Naive thymus-derived CD4-positive, alpha-beta T cell (primary cell): Measurements from ENCODE around the gene LHX5. TPM values are rescaled to one million over a fixed set of nuclear protein-coding genes. Genes with fewer than 3 reads are reported as not detected.

Experiments
- ATAC-seq: fragments of 150-1000 bp; cut with Tn5 transposase; 2 replicates; pipeline ENCODE4 v1.10.0; 2021; ENCODE audit warnings: mild to moderate bottlenecking, moderate library complexity
- CTCF ChIA-PET: fragments of 350-600 bp; sonication (Branson Sonifier 250); formaldehyde crosslinking; loops from one replicate; lab custom pipeline; 2021; ENCODE audit warnings: antibody characterized with exemption; lab: Charles Lee
- POLR2A ChIA-PET: fragments of 350-600 bp; sonication (Branson Sonifier 250); formaldehyde crosslinking; loops from one replicate; lab custom pipeline; 2021; ENCODE audit warnings: antibody characterized with exemption, inconsistent platforms; lab: Charles Lee
- DNase-seq, 9 donors: peaks; one replicate each; pipeline versions ENCODE4 v3.0.0 to v3.0.0-alpha.2; 2020 to 2022; ENCODE audit warnings: mixed read lengths in 1 of 9
- H3K27ac ChIP-seq: one replicate; pipeline ENCODE4 v1.7.0; 2013; ENCODE audit warnings: mild to moderate bottlenecking, low read depth, low read length, moderate library complexity
- H3K27me3 ChIP-seq, 2 donors: one replicate each; pipeline ENCODE4 v1.7.0; 2013; ENCODE audit warnings: low read length in 2 of 2, mild to moderate bottlenecking in 2 of 2, moderate library complexity in 2 of 2; ENCODE audit not compliant: control insufficient read depth in 2 of 2, insufficient read depth in 2 of 2
- H3K36me3 ChIP-seq, 3 experiments: 1 replicate in 2 of 3; 2 replicates in 1 of 3; pipeline ENCODE4 v1.7.0; 2013; ENCODE audit warnings: low read length in 3 of 3, mild to moderate bottlenecking in 3 of 3, moderate library complexity in 1 of 3; ENCODE audit not compliant: insufficient read depth in 3 of 3, control insufficient read depth in 2 of 3
- H3K4me1 ChIP-seq, 2 donors: one replicate each; pipeline ENCODE4 v1.7.0; 2013; ENCODE audit warnings: low read length in 2 of 2, mild to moderate bottlenecking in 2 of 2, moderate library complexity in 1 of 2; ENCODE audit not compliant: control insufficient read depth in 2 of 2, insufficient read depth in 2 of 2
- H3K4me3 ChIP-seq: 2 replicates; pipeline ENCODE4 v1.7.0; 2013; ENCODE audit warnings: mild to moderate bottlenecking, low read length
- H3K9me3 ChIP-seq, 3 experiments: 1 replicate in 2 of 3; 2 replicates in 1 of 3; pipeline ENCODE4 v1.7.0; 2013; ENCODE audit warnings: low read length in 3 of 3; ENCODE audit not compliant: control insufficient read depth in 2 of 3
- H3K27ac Mint-ChIP-seq, 9 donors: one replicate each; pipeline ENCODE4 v1.8.0; 2020 to 2022; ENCODE audit warnings: mixed read lengths in 9 of 9, mild to moderate bottlenecking in 8 of 9, moderate library complexity in 5 of 9, inconsistent platforms in 2 of 9
- H3K27me3 Mint-ChIP-seq, 5 donors: one replicate each; pipeline ENCODE4 v1.8.0; 2021 to 2022; ENCODE audit warnings: mixed read lengths in 5 of 5, mild to moderate bottlenecking in 1 of 5
- H3K36me3 Mint-ChIP-seq, 5 donors: one replicate each; pipeline ENCODE4 v1.8.0; 2020 to 2022; ENCODE audit warnings: mixed read lengths in 5 of 5, mild to moderate bottlenecking in 3 of 5, inconsistent platforms in 1 of 5
- H3K4me1 Mint-ChIP-seq, 7 donors: one replicate each; pipeline ENCODE4 v1.8.0; 2020 to 2022; ENCODE audit warnings: mixed read lengths in 7 of 7, mild to moderate bottlenecking in 3 of 7, inconsistent platforms in 1 of 7
- H3K4me3 Mint-ChIP-seq, 10 donors: one replicate each; pipeline ENCODE4 v1.8.0; 2020 to 2022; ENCODE audit warnings: mild to moderate bottlenecking in 10 of 10, mixed read lengths in 10 of 10, moderate library complexity in 6 of 10, inconsistent platforms in 2 of 10
- H3K9me3 Mint-ChIP-seq, 11 donors: one replicate each; pipeline ENCODE4 v1.8.0; 2020 to 2022; ENCODE audit warnings: mixed read lengths in 11 of 11, mild to moderate bottlenecking in 4 of 11, inconsistent platforms in 1 of 11, moderate library complexity in 1 of 11
- intact Hi-C, 2 donors: fragments of 100-400 bp; cut with micrococcal nuclease; formaldehyde crosslinking; loops; one replicate each; pipeline ENCODE4 v1.15.1; 2023
- polyA plus RNA-seq, 2 donors: library from polyadenylated mRNA; unstranded; fragments of 300-500 nt; fragmentation: Illumina TruSeq; gene quantifications; one replicate each; pipeline ENCODE4 v1.2.3, GENCODE V29; 2021
- total RNA-seq, 6 experiments: library from RNA in 5 of 6; stranded (reverse) in 5 of 6; gene quantifications; 1 replicate in 5 of 6; 2 replicates in 1 of 6; pipeline ENCODE4 v1.2.3 and lab custom pipeline; 2021 to 2026

The LHX5 gene
- total and polyA plus RNA-seq, 7 experiments from 2014 or later = not detected

GRCh38 chr12:113469949-113470743 is 1.5 kb downstream of the LHX5 start:
- ATAC-seq (no peak), DNase-seq (no peak)
- Histone ChIP-seq H3K27me3 (peaks cover 0 to 5% of the 10 kb centered on the region in 2 donors), H3K4me1 (no peaks in the 10 kb centered on the region), H3K9me3 (no peaks in the 10 kb centered on the region), H3K4me3 (no peak overlapping the region), H3K36me3 (no peaks in the 10 kb centered on the region), H3K27ac (no peak overlapping the region)
- intact Hi-C loops = loop anchor here in 1 of 2 donors (5.0 kb wide), 2 partner anchors 932 to 977 kb away; no protein-coding TSS in a partner anchor
- Mint-ChIP-seq H3K9me3 (no peaks in the 10 kb centered on the region), H3K27ac (no peak overlapping the region), H3K27me3 (peaks cover 62 to 88% (median 74%) of the 10 kb centered on the region in 5 donors), H3K4me1 (peaks cover 10 to 32% (median 23%) of the 10 kb centered on the region in 7 donors), H3K4me3 (peak overlapping the region in 1 of 10 donors; percentile 9), H3K36me3 (peaks cover 0 to 3% (median 0%) of the 10 kb centered on the region in 5 donors)
- ChIA-PET POLR2A (no interaction called here), CTCF (no interaction called here)

- Histone ChIP-seq H3K27ac (no peak overlapping the region), H3K36me3 (no peaks in the 10 kb centered on the region), H3K27me3 (peaks cover 5% of the 10 kb centered on the region in 2 donors), H3K9me3 (no peaks in the 10 kb centered on the region), H3K4me1 (peaks cover 2 to 6% of the 10 kb centered on the region in 2 donors), H3K4me3 (no peak overlapping the region)
- peaks cover 55 to 87% (median 73%) of the 10 kb centered on the region in 5 donors for H3K27me3 Mint-ChIP-seq
- intact Hi-C loops = loop anchor here in 1 of 2 donors (5.0 kb wide), 1 partner anchor 933 kb away; no protein-coding TSS in a partner anchor
- no peak overlapping the region for H3K27ac Mint-ChIP-seq
- no peak overlapping the region for H3K4me3 Mint-ChIP-seq
- DNase-seq (no peak), ATAC-seq (no peak)
- no peaks in the 10 kb centered on the region for H3K9me3 Mint-ChIP-seq
- peaks cover 4 to 32% (median 20%) of the 10 kb centered on the region in 7 donors for H3K4me1 Mint-ChIP-seq
- ChIA-PET CTCF (no interaction called here), POLR2A (no interaction called here)
- peaks cover 0 to 3% (median 0%) of the 10 kb centered on the region in 5 donors for H3K36me3 Mint-ChIP-seq
Observed at GRCh38 chr12:113469224-113469948, 2.3 kb downstream of the LHX5 start.

GRCh38 chr12:113468365-113469223 is 3.1 kb downstream of the LHX5 start:
- POLR2A ChIA-PET = no interaction called here
- peaks cover 6 to 10% of the 10 kb centered on the region in 2 donors for H3K4me1 ChIP-seq
- ATAC-seq = no peak
- Mint-ChIP-seq H3K36me3 (peaks cover 0 to 5% (median 3%) of the 10 kb centered on the region in 5 donors), H3K4me1 (peaks cover 7 to 35% (median 22%) of the 10 kb centered on the region in 7 donors), H3K9me3 (peaks cover 0 to 1% (median 0%) of the 10 kb centered on the region in 11 donors), H3K27ac (peak overlapping the region in 1 of 9 donors; percentile 43), H3K27me3 (peaks cover 56 to 87% (median 74%) of the 10 kb centered on the region in 5 donors), H3K4me3 (peak overlapping the region in 2 of 10 donors; percentile 28 to 39)
- H3K9me3 ChIP-seq = no peaks in the 10 kb centered on the region
- no peak for DNase-seq
- H3K36me3 ChIP-seq = no peaks in the 10 kb centered on the region
- H3K4me3 ChIP-seq = no peak overlapping the region
- H3K27me3 ChIP-seq = peaks cover 5% of the 10 kb centered on the region in 2 donors
- CTCF ChIA-PET = no interaction called here
- no peak overlapping the region for H3K27ac ChIP-seq
- intact Hi-C loops = loop anchor here in 1 of 2 donors (5.0 kb wide), 1 partner anchor 934 kb away; no protein-coding TSS in a partner anchor

GRCh38 chr12:113467502-113468364 is 3.9 kb downstream of the LHX5 start:
- no peak overlapping the region for H3K27ac ChIP-seq
- peak overlapping the region in 4 of 10 donors; percentile 16 to 59 (median 43) for H3K4me3 Mint-ChIP-seq
- intact Hi-C loops = loop anchor here in 1 of 2 donors (5.0 kb wide), 1 partner anchor 935 kb away; no protein-coding TSS in a partner anchor
- ChIA-PET CTCF (no interaction called here), POLR2A (no interaction called here)
- H3K4me3 ChIP-seq = no peak overlapping the region
- H3K9me3 ChIP-seq = no peaks in the 10 kb centered on the region
- peaks cover 0 to 5% (median 3%) of the 10 kb centered on the region in 5 donors for H3K36me3 Mint-ChIP-seq
- peaks cover 6 to 17% of the 10 kb centered on the region in 2 donors for H3K4me1 ChIP-seq
- no peak for ATAC-seq
- H3K4me1 Mint-ChIP-seq = peaks cover 10 to 32% (median 25%) of the 10 kb centered on the region in 7 donors
- peaks cover 0 to 2% (median 0%) of the 10 kb centered on the region in 11 donors for H3K9me3 Mint-ChIP-seq
- peaks cover 50 to 84% (median 69%) of the 10 kb centered on the region in 5 donors for H3K27me3 Mint-ChIP-seq
- no peaks in the 10 kb centered on the region for H3K36me3 ChIP-seq
- peak overlapping the region in 1 of 9 donors; percentile 23 for H3K27ac Mint-ChIP-seq
- no peak for DNase-seq
- H3K27me3 ChIP-seq = peaks cover 5% of the 10 kb centered on the region in 2 donors

GRCh38 chr12:113467142-113467501 is 4.5 kb downstream of the LHX5 start:
- Histone ChIP-seq H3K9me3 (no peaks in the 10 kb centered on the region), H3K4me1 (peaks cover 6 to 17% of the 10 kb centered on the region in 2 donors), H3K27me3 (peaks cover 5% of the 10 kb centered on the region in 2 donors), H3K27ac (no peak overlapping the region), H3K4me3 (no peak overlapping the region), H3K36me3 (no peaks in the 10 kb centered on the region)
- ChIA-PET POLR2A (no interaction called here), CTCF (no interaction called here)
- peaks cover 0 to 4% (median 0%) of the 10 kb centered on the region in 11 donors for H3K9me3 Mint-ChIP-seq
- H3K27me3 Mint-ChIP-seq = peaks cover 53 to 83% (median 69%) of the 10 kb centered on the region in 5 donors
- H3K4me1 Mint-ChIP-seq = peaks cover 14 to 36% (median 29%) of the 10 kb centered on the region in 7 donors
- H3K27ac Mint-ChIP-seq = peak overlapping the region in 2 of 9 donors; percentile 53 to 77
- no peak for ATAC-seq
- peak overlapping the region in 6 of 10 donors; percentile 34 to 71 (median 66) for H3K4me3 Mint-ChIP-seq
- DNase-seq = no peak
- intact Hi-C loops = loop anchor here in 1 of 2 donors (5.0 kb wide), 1 partner anchor 935 kb away; no protein-coding TSS in a partner anchor
- H3K36me3 Mint-ChIP-seq = peaks cover 0 to 5% (median 3%) of the 10 kb centered on the region in 5 donors
